GM18858 (cell line): ENCODE measurements around the gene SAMD4A.

Experiments
- ATAC-seq: cut with Tn5 transposase; IDR thresholded peaks from one replicate; pipeline ENCODE4 v1.9.1; 2021; ENCODE audit not compliant: unreplicated experiment

The SAMD4A gene

DNA sequence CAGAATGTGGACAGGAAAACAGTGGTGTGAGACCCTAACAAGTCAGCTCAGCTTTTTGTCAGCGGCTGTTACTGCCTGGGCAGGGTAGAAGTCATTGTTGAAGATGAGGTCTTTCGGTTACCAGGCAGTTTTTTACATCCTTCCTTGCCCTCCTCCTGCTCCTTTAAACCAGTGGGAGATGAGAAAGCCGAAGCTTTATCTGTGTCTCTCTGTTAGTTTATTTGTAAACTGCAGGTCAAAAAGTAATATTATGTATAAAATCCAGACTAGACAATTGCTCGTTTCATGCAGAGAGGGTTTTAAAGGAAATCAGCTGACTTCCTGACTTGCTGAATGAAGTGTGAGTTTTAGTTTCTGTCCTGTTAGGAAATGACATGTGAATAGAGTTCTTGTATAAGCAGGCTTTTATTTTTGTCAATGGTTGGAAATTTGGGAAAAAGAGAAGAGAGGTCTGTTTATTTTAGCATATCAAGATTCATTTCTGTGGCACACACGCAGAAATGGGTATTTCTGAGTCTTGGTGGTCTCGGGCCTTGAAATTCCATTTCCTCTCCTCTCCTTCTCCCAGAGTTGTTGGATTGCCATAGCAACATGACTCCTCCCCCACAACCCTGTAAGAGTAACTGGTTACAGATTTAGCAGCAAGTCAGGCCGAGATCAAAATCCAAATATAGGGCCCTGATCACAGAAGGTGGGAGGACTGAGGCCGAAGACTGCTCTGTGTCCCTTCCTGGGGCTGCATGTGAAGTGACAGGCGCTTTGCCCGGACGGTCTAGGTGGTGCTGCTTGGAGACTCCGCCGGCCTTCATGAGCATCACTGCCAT is 60.8 kb downstream of the SAMD4A start:
- ATAC-seq = no peak

DNA sequence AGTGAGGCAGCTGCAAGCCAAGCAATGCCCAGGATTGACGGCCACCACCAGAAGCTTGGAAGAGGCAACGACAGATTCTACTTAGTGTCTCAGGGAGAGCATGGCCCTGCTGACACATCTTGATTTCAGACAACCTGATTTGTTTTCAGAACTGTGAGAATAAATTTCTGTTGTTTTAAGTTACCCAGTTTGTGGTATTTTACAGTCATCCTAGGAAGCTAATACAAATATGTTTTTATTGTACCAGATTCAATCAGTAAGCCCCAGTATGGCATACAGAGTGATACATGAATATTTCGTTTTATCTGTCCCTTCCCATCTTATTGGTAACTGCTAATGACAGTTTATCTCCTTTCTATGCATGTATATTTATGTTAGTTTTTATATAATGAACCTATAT is 62.3 kb downstream of the SAMD4A start:
- ATAC-seq = no peak

DNA sequence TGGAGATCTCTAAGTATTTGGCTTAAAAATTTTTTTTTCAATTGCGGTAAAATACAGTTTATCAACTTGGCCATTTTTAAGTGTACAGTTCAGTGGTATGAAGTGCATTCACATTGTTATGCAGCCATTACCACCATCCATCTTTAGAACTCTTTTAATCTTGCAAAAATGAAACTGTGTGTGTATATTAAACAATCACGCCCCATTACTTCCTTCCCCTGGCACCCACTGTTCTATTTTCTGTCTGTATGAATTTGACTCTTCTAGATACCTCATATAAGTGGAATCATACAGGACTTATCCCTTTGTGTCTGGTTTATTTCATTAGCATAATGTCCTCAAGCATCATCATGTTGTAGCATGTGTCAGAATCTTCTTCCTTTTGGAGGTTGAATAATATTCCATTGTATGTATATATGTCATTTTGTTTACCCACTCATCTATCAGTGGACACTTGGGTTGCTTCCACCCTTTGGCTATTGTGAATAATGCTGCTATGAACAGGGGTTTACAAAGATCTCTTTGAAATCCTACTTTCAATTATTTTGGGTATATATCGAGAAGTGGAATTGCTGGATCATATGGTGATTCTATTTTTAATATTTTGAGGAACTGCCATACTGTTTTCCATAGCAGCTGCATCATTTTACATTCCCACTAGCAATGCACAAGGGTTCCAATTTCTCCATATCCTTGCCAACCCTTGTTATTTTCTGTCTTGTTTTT is 62.9 kb downstream of the SAMD4A start:
- no peak for ATAC-seq

DNA sequence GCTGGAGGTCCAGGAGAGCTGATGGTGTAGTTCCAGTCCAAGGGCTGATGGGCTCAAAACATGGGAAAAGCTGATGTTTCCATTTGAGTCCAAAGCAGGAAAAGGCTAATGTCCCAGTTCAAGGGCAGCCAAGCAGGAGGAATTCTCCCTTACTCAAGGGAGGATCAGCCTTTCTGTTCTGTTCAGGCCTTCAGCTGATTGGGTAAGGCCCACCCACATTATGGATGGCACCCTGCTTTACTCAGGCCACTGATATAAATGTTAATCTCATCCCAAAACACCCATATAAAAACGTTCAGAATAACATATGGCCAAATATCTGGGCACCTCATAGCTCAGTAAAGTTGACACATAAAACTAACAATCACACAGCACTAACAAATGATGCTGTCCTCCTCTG is 64.1 kb downstream of the SAMD4A start:
- ATAC-seq = no peak

DNA sequence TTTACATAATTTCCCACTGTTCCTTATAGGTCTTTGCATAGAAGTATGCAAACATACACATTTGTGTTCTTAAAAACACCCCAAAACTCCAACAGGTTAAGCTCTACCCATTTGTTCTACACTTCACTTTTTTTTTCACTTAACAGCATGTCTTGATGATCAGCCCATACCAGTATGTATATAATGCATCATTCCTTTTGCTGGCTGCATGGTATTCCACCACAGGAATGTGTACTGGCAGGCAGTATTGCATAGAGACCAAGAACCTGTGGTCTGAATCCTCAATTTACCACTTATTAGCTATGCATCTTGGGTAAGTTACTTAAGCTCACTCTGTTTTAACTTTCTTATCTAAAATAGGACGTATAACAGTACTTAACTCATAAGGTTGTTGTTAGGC is 65.5 kb downstream of the SAMD4A start:
- no peak for ATAC-seq

DNA sequence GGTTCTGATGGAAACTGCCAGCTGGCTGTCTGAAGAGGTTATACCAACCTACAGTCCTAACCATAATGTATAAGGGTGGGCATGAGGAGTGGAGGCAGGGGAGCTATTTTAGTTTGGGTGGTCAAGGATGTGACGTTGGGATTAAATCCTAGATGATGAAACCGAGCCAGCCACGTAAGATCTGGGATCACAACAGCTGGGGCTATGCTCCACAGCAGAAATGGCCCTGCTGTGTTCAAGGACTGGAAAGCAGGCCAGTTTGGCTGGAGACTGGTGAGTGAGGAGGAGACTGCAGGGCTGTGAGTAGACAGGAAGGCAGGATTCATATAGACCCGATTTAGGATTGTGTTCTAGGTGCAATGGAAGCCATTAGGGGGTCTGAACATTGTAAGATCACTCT is 66.1 kb downstream of the SAMD4A start:
- ATAC-seq = no peak

DNA sequence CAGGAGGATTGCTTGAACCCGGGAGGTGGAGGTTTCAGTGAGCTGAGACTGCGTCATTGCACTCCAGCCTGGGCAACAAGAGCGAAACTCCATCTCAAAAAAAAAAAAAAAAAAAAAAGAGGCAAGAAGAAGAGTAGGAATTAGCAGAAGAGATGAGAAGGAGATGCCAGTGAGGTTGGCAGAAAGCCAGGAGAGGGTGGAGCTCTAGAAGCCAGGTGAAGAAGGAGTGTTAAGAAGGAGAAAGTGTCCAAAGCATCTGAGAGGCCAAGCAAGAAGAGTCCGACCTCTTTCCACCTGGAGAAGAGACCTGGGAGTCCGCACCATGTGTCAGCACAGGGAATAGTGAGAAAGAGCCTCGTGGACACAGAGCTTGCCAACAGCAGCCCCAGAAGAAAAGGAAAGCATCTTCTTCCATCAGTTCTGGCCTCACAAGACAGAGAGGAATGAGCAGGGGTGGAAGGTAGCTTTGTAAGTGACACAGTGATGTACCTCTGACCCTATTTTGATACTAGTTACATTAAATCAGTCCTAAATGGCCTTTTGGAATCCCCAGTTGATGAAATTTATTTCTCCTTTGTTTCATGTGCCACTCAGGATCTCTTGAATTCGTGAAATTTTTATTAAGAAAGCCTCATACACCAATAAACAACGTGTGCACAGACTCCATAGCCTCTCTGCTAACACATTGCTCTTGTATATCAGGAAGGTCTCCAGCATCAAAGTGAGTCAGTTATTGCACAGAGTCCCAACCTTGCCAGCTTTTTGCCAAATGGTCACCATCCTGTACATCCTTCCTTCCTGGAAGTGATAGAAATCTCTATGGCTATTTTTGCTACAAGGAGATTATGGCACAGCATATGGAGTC is 70.6 kb downstream of the SAMD4A start:
- ATAC-seq = no peak

DNA sequence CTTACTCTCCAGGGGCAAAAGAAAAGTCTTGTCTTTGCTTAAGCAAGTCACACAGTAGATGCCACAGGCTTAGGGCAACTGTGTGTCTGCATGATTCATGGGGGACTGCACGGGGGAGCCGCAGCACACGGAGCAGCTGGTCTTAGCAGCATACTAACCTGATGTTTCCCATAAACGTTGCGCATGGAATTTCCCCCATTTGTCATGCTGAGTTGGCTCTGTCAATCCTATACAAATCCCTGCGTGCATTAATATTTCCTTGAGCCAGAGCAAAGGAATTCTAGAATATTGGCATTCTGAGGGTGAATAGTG is 71.2 kb downstream of the SAMD4A start:
- no peak for ATAC-seq

DNA sequence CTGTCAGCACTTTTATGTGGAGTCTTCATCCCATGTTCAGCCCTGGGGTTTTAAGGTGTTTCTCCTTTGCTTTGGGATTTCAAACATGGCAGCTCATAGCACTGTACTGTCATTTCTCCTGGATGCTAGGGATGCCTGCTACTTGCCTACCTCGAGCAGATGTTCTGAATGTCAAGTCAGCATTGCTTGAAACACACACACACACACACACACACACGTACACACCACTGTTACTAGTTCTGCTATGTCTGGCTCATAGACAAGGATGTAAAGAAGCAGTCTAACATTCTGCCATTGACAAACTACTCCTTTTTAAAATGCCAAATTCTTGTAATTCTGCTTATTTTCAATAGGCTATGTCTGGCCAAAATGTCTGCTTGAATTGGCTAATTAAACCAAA is 72.7 kb downstream of the SAMD4A start:
- no peak for ATAC-seq

DNA sequence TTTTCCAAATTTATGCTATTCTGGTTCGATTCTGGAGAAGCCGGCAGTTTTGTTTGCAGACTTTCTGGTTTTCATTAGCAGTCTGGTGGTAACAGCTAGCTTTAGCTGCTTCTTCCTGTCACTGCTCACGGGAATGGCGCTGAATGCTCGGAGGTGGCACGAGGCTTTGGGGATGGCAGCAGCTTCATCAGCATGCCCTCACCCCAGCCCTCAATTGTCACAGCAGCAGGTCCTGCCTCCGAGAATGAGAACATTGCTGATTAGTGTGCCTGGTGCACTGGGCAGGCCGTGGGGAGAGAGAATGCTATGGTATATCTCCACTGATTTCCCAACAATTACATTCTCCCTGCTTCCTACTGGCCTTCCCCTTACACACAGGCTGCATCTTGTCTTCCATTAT is 73.6 kb downstream of the SAMD4A start:
- no peak for ATAC-seq

DNA sequence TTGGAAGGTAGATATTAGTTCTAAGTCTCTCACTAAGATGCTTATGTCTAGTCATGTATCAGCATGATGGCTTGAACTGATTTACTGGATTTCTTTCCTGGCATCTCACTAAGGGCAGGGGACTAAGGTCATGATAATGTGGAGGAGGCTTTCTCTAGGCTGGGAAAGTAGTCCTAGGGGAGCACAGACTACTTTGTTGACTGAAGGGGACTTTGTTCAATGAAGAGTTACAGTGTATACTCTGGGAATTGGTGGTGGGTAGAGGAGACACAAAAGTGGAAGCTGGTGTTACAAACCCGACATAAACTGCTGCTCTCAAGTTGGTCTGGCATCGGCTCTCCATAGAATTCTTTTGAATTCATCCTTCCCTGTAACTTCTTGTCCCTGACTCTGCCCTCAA is 75.2 kb downstream of the SAMD4A start:
- no peak for ATAC-seq

DNA sequence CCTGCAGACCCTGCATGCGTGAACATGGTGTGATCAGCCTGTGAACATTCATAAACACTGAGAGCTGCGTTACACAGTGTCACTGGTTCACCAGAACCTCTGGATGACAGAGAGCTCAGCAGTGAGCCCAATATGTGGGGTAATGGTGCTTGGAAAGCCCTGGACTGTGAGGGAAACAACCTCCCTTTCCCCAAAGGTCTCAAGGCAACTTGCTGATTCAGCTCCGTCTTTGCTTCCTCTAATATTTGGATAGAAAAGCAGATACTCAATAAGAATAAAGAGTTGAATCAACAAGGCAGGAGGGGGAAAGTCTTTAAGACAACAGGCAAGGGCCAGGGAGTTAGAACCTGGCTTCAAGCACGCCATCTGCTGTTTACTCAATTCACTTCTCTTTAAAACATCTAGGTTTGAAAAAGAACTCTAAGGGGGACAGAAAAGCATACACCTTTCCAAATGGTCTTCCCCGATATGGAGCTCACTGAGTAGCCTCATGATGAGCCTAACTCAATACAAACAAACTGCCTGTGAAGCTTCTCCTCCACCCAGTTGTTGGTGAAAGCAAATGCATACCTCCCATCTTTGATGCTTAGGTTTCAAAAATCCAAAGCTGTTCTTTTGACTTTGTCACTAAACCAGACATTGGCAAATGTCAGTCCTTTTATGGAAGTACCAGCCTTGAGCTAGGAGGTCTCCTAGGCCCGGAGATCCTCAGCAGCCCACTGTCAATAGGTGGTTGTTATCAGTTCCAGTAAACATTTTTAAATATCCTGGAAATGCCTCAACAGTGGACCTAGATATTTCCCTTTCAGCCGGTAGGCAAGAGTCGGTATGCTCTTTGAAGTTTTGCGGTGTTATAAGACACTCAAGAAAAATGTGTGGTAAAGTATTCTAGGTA is 76.1 kb downstream of the SAMD4A start:
- no peak for ATAC-seq

DNA sequence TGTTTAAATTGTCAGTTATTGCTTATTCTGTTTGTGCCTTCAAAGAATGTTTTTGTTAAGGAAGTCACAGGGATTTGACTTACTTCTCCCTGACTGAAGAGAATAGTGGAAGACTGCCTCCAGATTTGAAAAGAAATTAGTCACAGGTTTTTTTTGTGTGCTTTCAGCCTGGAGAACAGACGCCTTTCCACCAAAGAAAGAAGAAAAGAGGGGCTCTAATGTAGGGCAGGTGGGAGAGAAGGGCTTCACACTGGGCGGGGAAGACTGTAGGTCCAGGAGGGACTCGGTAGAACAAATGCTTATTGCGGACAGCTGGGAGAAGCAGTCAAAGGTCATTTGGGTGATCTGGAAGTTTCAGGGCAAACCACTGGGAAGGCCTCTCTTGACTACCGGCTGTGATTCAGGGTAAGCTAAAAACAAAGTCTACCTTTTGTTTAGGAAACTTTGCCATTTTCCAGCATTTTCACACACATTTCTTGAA is 76.8 kb downstream of the SAMD4A start:
- no peak for ATAC-seq

DNA sequence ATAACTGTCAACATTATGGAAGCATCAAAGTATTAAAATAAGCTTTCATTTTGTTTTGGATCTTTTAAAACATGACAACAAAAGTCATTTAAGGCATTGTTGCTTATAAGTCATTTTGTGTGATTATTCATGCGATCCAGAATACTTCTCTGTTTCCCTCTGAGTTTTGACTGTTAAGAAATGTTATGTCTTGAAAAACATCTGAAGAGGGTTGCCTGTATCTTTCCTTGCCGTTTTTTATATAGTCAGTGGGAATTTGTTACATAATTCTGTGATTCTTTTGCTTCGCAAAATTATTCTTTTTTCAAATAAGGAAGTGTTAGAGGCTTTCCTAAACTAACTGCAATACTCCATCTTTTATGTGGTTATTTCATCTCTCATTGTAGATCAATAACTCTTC is 78.7 kb downstream of the SAMD4A start:
- no peak for ATAC-seq

DNA sequence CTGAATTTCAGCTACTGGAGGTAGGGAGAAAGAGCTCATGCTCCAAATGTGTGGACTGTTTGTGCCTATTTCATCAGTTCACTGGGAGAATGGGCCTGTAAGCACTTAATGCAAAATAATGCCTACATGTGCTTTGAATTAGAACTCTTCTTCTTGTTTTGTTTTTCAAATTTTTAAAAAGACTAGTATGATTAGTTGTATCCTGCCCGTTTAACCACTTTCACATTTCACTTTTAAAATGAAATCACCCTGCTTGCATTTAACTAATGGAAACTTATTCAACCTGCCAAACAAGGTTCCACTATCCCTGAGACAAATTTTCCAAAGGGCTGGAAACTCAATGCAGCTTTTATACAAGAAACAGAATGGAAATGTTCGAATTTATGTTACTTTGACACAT is 79.7 kb downstream of the SAMD4A start:
- ATAC-seq = no peak

DNA sequence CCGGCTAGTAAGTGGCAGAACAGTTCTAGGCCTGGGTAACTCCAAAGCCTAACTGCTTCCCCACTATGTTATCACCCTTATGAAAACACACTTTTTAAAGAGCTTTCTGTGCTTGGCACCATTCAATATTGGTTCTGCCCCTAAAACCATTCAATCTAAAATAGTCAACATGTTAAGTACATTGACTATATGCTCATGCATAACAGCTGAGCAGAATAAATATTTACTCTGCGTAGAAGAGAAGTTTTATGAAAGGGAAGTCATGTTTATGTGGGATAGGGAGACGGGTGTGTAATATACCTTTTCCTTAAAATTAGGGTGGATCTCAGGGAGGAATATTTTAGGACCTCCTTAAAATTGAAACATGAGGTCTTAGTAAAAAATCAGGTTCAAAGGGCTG is 80.5 kb downstream of the SAMD4A start:
- ATAC-seq = no peak

DNA sequence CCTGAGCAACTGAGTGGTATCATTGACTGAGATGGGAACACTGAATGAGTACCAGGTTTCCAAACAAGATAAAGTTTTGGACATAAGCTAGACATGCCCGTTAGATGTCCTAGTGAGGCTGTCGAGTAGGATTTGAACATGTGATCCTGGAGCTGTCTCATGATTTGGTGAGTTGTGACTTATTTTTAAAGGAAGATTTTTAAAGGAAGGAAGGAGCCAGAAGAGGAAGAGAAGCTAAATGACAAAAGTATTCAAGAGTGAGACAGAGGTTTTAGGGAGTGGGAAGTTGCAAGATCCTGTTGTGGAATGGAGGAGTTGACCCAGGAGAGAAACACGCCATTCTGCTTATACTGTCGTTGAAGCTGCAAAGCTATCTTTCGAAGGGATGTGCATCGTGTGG is 82.1 kb downstream of the SAMD4A start:
- ATAC-seq = no peak

DNA sequence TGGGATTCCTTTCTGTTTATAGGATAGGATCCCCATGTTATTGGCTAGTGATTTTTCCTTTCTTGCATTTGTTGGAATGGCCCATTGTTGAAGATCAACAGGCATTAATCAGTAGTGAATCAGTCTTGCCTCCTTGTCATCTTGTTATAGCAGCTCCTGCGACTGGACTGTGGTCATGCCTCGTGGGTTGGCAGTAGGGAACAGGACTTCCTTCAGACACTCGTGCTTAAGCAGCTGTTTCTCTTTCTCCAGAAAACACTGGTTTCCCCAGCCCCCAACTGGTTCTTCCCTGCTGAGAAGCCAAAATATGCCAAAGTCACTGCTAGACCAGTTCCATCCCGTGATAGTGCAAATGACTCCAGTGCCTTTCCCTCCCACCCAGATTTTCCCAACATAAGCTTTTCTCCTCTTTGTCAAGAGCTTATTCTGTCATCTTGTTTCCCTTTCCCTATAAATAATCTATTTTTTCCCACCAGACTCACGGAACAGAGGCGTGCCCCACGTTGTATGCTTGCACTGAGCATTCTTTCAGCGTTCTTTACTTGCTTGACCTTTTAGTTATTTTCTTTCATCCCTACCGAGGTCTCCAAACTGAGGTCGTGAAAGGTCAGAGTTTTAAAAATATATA is 83.5 kb downstream of the SAMD4A start:
- ATAC-seq = no peak

DNA sequence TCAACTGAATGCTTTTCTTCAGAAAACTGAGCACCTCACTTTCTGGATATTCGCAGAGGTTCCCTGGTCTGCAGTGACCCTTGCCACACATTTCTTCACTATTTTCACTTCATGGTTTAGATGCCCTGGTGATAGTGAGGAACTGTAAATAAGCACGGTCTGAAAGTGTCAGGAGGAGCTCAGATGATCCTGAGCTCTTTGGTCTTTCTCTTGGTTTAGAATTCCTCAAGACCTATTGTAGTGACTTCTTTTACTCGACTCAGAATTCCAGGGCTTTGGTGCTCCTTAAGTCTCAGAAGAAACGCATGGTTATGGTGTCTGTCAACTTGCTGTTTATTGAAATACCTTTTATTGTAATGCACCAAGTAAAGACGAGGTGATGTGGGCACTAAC is 84.0 kb downstream of the SAMD4A start:
- ATAC-seq = no peak

DNA sequence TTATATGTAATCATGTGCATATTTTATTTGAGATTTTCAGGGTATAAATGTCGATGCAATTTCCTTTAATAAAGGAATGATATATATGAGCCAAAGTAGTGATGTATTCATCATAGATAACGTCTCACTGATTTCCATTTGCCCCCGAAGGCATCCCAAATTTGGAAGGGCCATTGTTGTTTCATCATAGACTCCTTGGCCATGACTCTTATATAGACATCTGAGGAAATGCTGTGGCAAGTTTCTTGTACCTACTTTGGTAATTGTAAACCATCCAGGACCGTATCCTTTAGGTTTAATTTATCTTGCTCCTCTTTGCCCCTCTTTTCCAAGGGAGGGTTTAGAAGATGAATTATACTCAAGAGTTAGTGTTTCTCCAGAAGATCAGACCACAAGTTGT is 84.7 kb downstream of the SAMD4A start:
- ATAC-seq = no peak
